ENCODE measurements around the gene PDE4D.
"Not testable (repeated sequence)": the region's sequence is repeated elsewhere in the genome, so short reads cannot be mapped to it uniquely, and the experiment has no call there.

The PDE4D gene

GRCh38 chr5:59608745-59609144, 284.8 kb downstream of the PDE4D start:
- no peak for DNase-seq (ENCODE audit: low read depth in 2 of 2)

GRCh38 chr5:59607138-59607765, 286.3 kb downstream of the PDE4D start:
- DNase-seq (ENCODE audit: low read depth in 2 of 2): no peak

- no peak for DNase-seq (ENCODE audit: low read depth in 2 of 2)
Measured at GRCh38 chr5:59605915-59606314, 287.6 kb downstream of the PDE4D start.

- DNase-seq (ENCODE audit: low read depth in 2 of 2): no peak
Measured at GRCh38 chr5:59604111-59604510, 289.4 kb downstream of the PDE4D start.

GRCh38 chr5:59600998-59601397, 292.5 kb downstream of the PDE4D start:
- DNase-seq (ENCODE audit: low read depth in 2 of 2): no peak

GRCh38 chr5:59600153-59600552, 293.4 kb downstream of the PDE4D start:
- no peak for DNase-seq (ENCODE audit: low read depth in 2 of 2)

- no peak for DNase-seq (ENCODE audit: low read depth in 2 of 2)
Measured at GRCh38 chr5:59599729-59600128, 293.8 kb downstream of the PDE4D start.

GRCh38 chr5:59598547-59598874, 295.0 kb downstream of the PDE4D start:
- DNase-seq (ENCODE audit: low read depth in 2 of 2): no peak

- DNase-seq (ENCODE audit: low read depth in 2 of 2): no peak
Measured at GRCh38 chr5:59597690-59598546, 295.6 kb downstream of the PDE4D start.

GRCh38 chr5:59596586-59597350, 296.8 kb downstream of the PDE4D start:
- no peak for DNase-seq (ENCODE audit: low read depth in 2 of 2)

GRCh38 chr5:59594118-59594517, 299.4 kb downstream of the PDE4D start:
- DNase-seq (ENCODE audit: low read depth in 2 of 2): not testable (repeated sequence)

GRCh38 chr5:59593439-59594007, 300.0 kb downstream of the PDE4D start:
- no peak for DNase-seq (ENCODE audit: low read depth in 2 of 2)

- no peak for DNase-seq (ENCODE audit: low read depth in 2 of 2)
Measured at GRCh38 chr5:59592101-59592500, 301.4 kb downstream of the PDE4D start.

- DNase-seq (ENCODE audit: low read depth in 2 of 2): no peak
Measured at GRCh38 chr5:59591162-59591561, 302.4 kb downstream of the PDE4D start.

- no peak for DNase-seq (ENCODE audit: low read depth in 2 of 2)
Measured at GRCh38 chr5:59588922-59589321, 304.6 kb downstream of the PDE4D start.

GRCh38 chr5:59587489-59588337, 305.8 kb downstream of the PDE4D start:
- DNase-seq (ENCODE audit: low read depth in 2 of 2): no peak

- DNase-seq (ENCODE audit: low read depth in 2 of 2): no peak
Measured at GRCh38 chr5:59586841-59587240, 306.7 kb downstream of the PDE4D start.

- no peak for DNase-seq (ENCODE audit: low read depth in 2 of 2)
Measured at GRCh38 chr5:59584858-59585846, 308.4 kb downstream of the PDE4D start.

GRCh38 chr5:59583810-59584562, 309.5 kb downstream of the PDE4D start:
- no peak for DNase-seq (ENCODE audit: low read depth in 2 of 2)
